GM12892 (cell line): ENCODE measurements around the gene PHC2.

Source experiments
- POLR2A ChIP-seq: IDR thresholded peaks from 2 replicates; pipeline ENCODE4 v1.6.1; 2011; ENCODE audit warnings: low read depth, low read length, control low read depth
- POLR2AphosphoS5 ChIP-seq: IDR thresholded peaks from 2 replicates; pipeline ENCODE4 v1.6.1; 2011; ENCODE audit warnings: low read depth, low read length, control low read depth
- TAF1 ChIP-seq: IDR thresholded peaks from 2 replicates; pipeline ENCODE4 v1.6.1; 2011; ENCODE audit warnings: low read depth, mild to moderate bottlenecking, control low read depth, low read length, borderline replicate concordance

GRCh38 chr1:33462405-33463164, 31.7 kb upstream of the PHC2 start:
- no peak for TF ChIP-seq POLR2AphosphoS5
- TF ChIP-seq POLR2A, result no peak
- TF ChIP-seq TAF1, result no peak
